ENCODE data around the gene INPP5F. TPM values are rescaled to one million over a fixed set of nuclear protein-coding genes. Genes with fewer than 3 reads are reported as not detected.

INPP5F gene
- total and polyA plus RNA-seq, 9 of the 15 experiments (the other 6 are each of a cell fraction or from before 2014, with no cell fraction given), result 1.6 to 7.3 (median 6.0) TPM

- BruUV-seq (replicated peaks), result TSS peak; percentile 87
- H3K36me3 ChIP-seq (ENCODE audit: control insufficient read depth, insufficient read depth, low read length), result no peaks in the 10 kb centered on the region
- FAIRE-seq (peak; percentile 65), DNase-seq (ENCODE audit: extremely low read depth in 1 of 4, low spot score in 3 of 4) (peak; percentile 17 to 91 (median 50)), ATAC-seq (peak; percentile 95)
- peak overlapping the region; percentile 65 to 94 for H3K9ac ChIP-seq (ENCODE audit: insufficient read depth in 1 of 2, low read depth in 2 of 2, low read length in 2 of 2)
- H3K9me3 ChIP-seq (replicated peaks; ENCODE audit: control insufficient read depth, insufficient read depth, low read depth, low read length), result no peaks in the 10 kb centered on the region
- peaks cover 10% of the 10 kb centered on the region in 2 experiments; a peak in 4 of 5 replicates for H3K4me1 ChIP-seq (replicated peaks in 1 of 2; ENCODE audit: control insufficient read depth in 2 of 2, insufficient read depth in 2 of 2, low read length in 2 of 2)
- ChIA-PET POLR2A (interaction anchor here (0.6 to 2.2 kb wide), 13 partner anchors 8 to 649 kb away, joined by 3 to 11 read pairs (median 5); partner anchors contain the start of gene SEC23IP), CTCF (ENCODE audit: low intra/inter-chr PET ratio) (no interaction called here)
- peak overlapping the region; percentile 64 for H3K27ac ChIP-seq (ENCODE audit: extremely low read depth, low read depth, low read length)
- H2AFZ ChIP-seq (ENCODE audit: low read depth, low read length), result peak overlapping the region; percentile 90
- intact Hi-C loops (cut with micrococcal nuclease) (loop anchor here (2.0 kb wide), 1 partner anchor 20 kb away; the partner anchor contains the start of gene SEC23IP), in situ Hi-C loops (cut with MboI) (no loop called here)
- WGBS (ENCODE audit: insufficient coverage, low coverage, missing lambda C conversion rate), result 1% methylated on average over 18 of the region's 75 CpGs
- peaks cover 46% of the 10 kb centered on the region for H3K79me2 ChIP-seq (ENCODE audit: control insufficient read depth, insufficient read depth, low read length)
- H3K4me2 ChIP-seq (ENCODE audit: insufficient read depth, low read length), result peak overlapping the region; percentile 79
- peak overlapping the region; percentile 77 for H3K4me3 ChIP-seq
- H4K20me1 ChIP-seq (replicated peaks; ENCODE audit: control insufficient read depth, insufficient read depth, low read length), result peaks cover 8% of the 10 kb centered on the region
- H3K9me1 ChIP-seq (ENCODE audit: control insufficient read depth, insufficient read depth, low read length), result no peaks in the 10 kb centered on the region
- H3K27me3 ChIP-seq (ENCODE audit: control insufficient read depth in 2 of 2, insufficient read depth in 2 of 2, low read length in 2 of 2), result no peaks in the 10 kb centered on the region
- TF ChIP-seq NRF1 (conservative IDR thresholded peaks at IDR 0.05 in 1 of 2, IDR thresholded peaks at IDR 0.05 in 1 of 2) (peak; percentile 91 to 92), ZNF561 (CRISPR knock-in tag; conservative IDR thresholded peaks at IDR 0.05) (no peak), RFX7 (CRISPR knock-in tag; IDR thresholded peaks at IDR 0.05) (no peak), CBFB (CRISPR knock-in tag; IDR thresholded peaks at IDR 0.05) (no peak), ZNF134 (CRISPR knock-in tag; conservative IDR thresholded peaks at IDR 0.05) (no peak), ZBTB11 (CRISPR knock-in tag; IDR thresholded peaks at IDR 0.05) (no peak), NR2C2 (CRISPR knock-in tag; IDR thresholded peaks at IDR 0.05) (no peak), NR2C2 (tag; IDR thresholded peaks at IDR 0.05) (peak; percentile 75), ZC3H8 (IDR thresholded peaks at IDR 0.05) (no peak), FOXP4 (CRISPR knock-in tag; IDR thresholded peaks at IDR 0.05; ENCODE audit: borderline replicate concordance) (no peak), ATF4 (CRISPR knock-in tag; IDR thresholded peaks at IDR 0.05) (no peak), PHB (CRISPR knock-in tag; IDR thresholded peaks at IDR 0.05) (no peak)
- TF ChIP-seq, protein P1, sequence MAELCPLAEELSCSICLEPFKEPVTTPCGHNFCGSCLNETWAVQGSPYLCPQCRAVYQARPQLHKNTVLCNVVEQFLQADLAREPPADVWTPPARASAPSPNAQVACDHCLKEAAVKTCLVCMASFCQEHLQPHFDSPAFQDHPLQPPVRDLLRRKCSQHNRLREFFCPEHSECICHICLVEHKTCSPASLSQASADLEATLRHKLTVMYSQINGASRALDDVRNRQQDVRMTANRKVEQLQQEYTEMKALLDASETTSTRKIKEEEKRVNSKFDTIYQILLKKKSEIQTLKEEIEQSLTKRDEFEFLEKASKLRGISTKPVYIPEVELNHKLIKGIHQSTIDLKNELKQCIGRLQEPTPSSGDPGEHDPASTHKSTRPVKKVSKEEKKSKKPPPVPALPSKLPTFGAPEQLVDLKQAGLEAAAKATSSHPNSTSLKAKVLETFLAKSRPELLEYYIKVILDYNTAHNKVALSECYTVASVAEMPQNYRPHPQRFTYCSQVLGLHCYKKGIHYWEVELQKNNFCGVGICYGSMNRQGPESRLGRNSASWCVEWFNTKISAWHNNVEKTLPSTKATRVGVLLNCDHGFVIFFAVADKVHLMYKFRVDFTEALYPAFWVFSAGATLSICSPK (IDR thresholded peaks at IDR 0.05; ENCODE audit: borderline replicate concordance), result no peak
These were observed 147.2 kb downstream of the INPP5F start for GRCh38 chr10:119872860-119873681.

Measured in K562 (cell line).